Measurements from ENCODE around the gene KDM2A. TPM values are rescaled to one million over a fixed set of nuclear protein-coding genes. Genes with fewer than 3 reads are reported as not detected.

Gene KDM2A
- total and polyA plus RNA-seq, 2 experiments from 2014 or later = 25.0 to 54.1 TPM

- ATAC-seq (no peak), DNase-seq (ENCODE audit: low spot score) (no peak)
- Mint-ChIP-seq H3K36me3 (ENCODE audit: low read depth) (peaks cover 6% of the 10 kb centered on the region; the same call in 1 of the 3 replicates), H3K9me3 (no peaks in the 10 kb centered on the region), H3K4me3 (no peak overlapping the region), H3K27me3 (ENCODE audit: insufficient read depth, low read depth, poor library complexity) (no peaks in the 10 kb centered on the region), H3K27ac (no peak overlapping the region), H3K4me1 (peaks cover 6% of the 10 kb centered on the region)
- H4K20me1 ChIP-seq (replicated peaks; ENCODE audit: insufficient read depth) = peaks cover 33% of the 10 kb centered on the region; the same call in 1 of the 2 replicates
- no peak overlapping the region for H2AFZ ChIP-seq
- no peak overlapping the region for H3K4me2 ChIP-seq
- H3K27ac ChIP-seq (ENCODE audit: low read depth) = no peak overlapping the region
- no peaks in the 10 kb centered on the region for H3K27me3 ChIP-seq (ENCODE audit: insufficient read depth)
- H3K9me2 ChIP-seq (ENCODE audit: insufficient read depth) = no peaks in the 10 kb centered on the region
- no peaks in the 10 kb centered on the region for H3K4me1 ChIP-seq (ENCODE audit: insufficient read depth)
- H3K79me2 ChIP-seq (replicated peaks; ENCODE audit: insufficient read depth) = peaks cover 90% of the 10 kb centered on the region
- no peaks in the 10 kb centered on the region for H3F3A ChIP-seq (replicated peaks; ENCODE audit: low read depth)
- no peaks in the 10 kb centered on the region for H3K36me3 ChIP-seq (ENCODE audit: insufficient read depth)
- TF ChIP-seq EZH2 (IDR thresholded peaks at IDR 0.05; ENCODE audit: low read depth, unreplicated experiment) = no peak
- no peak for TF ChIP-seq ZNF331 (CRISPR knock-in tag; IDR thresholded peaks at IDR 0.05; ENCODE audit: low read depth)
- no peak for TF ChIP-seq CREB1 (CRISPR knock-in tag; IDR thresholded peaks at IDR 0.05; ENCODE audit: low read depth)
- no peak for TF ChIP-seq NANOG (IDR thresholded peaks at IDR 0.05; ENCODE audit: borderline replicate concordance)
- no peak for TF ChIP-seq JUNB (IDR thresholded peaks at IDR 0.05; ENCODE audit: unreplicated experiment)
- no peak for TF ChIP-seq ZNF114 (CRISPR knock-in tag; IDR thresholded peaks at IDR 0.05)
- H3K4me3 ChIP-seq = no peak overlapping the region
These were observed 41.0 kb downstream of the KDM2A start for GRCh38 chr11:67160045-67160444.

GRCh38 chr11:67160872-67161783, 42.1 kb downstream of the KDM2A start:
- DNase-seq (ENCODE audit: low spot score) = peak; percentile 36
- H3K4me3 Mint-ChIP-seq = no peak overlapping the region
- no peak overlapping the region for H3K27ac Mint-ChIP-seq
- Histone ChIP-seq H3K36me3 (ENCODE audit: insufficient read depth) (no peaks in the 10 kb centered on the region), H3K27ac (ENCODE audit: low read depth) (no peak overlapping the region), H3K4me2 (no peak overlapping the region), H3F3A (replicated peaks; ENCODE audit: low read depth) (no peaks in the 10 kb centered on the region), H4K20me1 (replicated peaks; ENCODE audit: insufficient read depth) (peaks cover 40% of the 10 kb centered on the region; the same call in 1 of the 2 replicates), H3K4me1 (ENCODE audit: insufficient read depth) (no peaks in the 10 kb centered on the region), H3K9me2 (ENCODE audit: insufficient read depth) (no peaks in the 10 kb centered on the region), H3K4me3 (no peak overlapping the region), H3K79me2 (replicated peaks; ENCODE audit: insufficient read depth) (peaks cover 91% of the 10 kb centered on the region), H2AFZ (no peak overlapping the region), H3K27me3 (ENCODE audit: insufficient read depth) (no peaks in the 10 kb centered on the region)
- peaks cover 6% of the 10 kb centered on the region; the same call in 1 of the 3 replicates for H3K36me3 Mint-ChIP-seq (ENCODE audit: low read depth)
- TF ChIP-seq ZNF114 (CRISPR knock-in tag; IDR thresholded peaks at IDR 0.05) (no peak), JUNB (IDR thresholded peaks at IDR 0.05; ENCODE audit: unreplicated experiment) (no peak), POLR2AphosphoS5 (IDR thresholded peaks at IDR 0.05; ENCODE audit: low read depth) (no peak)
- peak; percentile 54 for ATAC-seq
- peaks cover 6% of the 10 kb centered on the region for H3K4me1 Mint-ChIP-seq
- no peaks in the 10 kb centered on the region for H3K9me3 Mint-ChIP-seq
- no peaks in the 10 kb centered on the region for H3K27me3 Mint-ChIP-seq (ENCODE audit: insufficient read depth, low read depth, poor library complexity)

GRCh38 chr11:67163006-67163405, 43.9 kb downstream of the KDM2A start:
- H3K27ac Mint-ChIP-seq = no peak overlapping the region
- peaks cover 6% of the 10 kb centered on the region; the same call in 1 of the 3 replicates for H3K36me3 Mint-ChIP-seq (ENCODE audit: low read depth)
- H2AFZ ChIP-seq = no peak overlapping the region
- H3K4me3 Mint-ChIP-seq = no peak overlapping the region
- peaks cover 94% of the 10 kb centered on the region for H3K79me2 ChIP-seq (replicated peaks; ENCODE audit: insufficient read depth)
- H3K9me2 ChIP-seq (ENCODE audit: insufficient read depth) = no peaks in the 10 kb centered on the region
- no peaks in the 10 kb centered on the region for H3K27me3 Mint-ChIP-seq (ENCODE audit: insufficient read depth, low read depth, poor library complexity)
- no peak overlapping the region for H3K4me2 ChIP-seq
- ATAC-seq (no peak), DNase-seq (ENCODE audit: low spot score) (no peak)
- peaks cover 6% of the 10 kb centered on the region for H3K4me1 Mint-ChIP-seq
- H3K9me3 Mint-ChIP-seq = no peaks in the 10 kb centered on the region
- H4K20me1 ChIP-seq (replicated peaks; ENCODE audit: insufficient read depth) = peaks cover 45% of the 10 kb centered on the region; the same call in 1 of the 2 replicates
- H3K36me3 ChIP-seq (ENCODE audit: insufficient read depth) = no peaks in the 10 kb centered on the region
- H3K4me1 ChIP-seq (ENCODE audit: insufficient read depth) = no peaks in the 10 kb centered on the region
- no peak overlapping the region for H3K27ac ChIP-seq (ENCODE audit: low read depth)
- no peaks in the 10 kb centered on the region for H3K27me3 ChIP-seq (ENCODE audit: insufficient read depth)
- no peaks in the 10 kb centered on the region for H3F3A ChIP-seq (replicated peaks; ENCODE audit: low read depth)
- no peak overlapping the region for H3K4me3 ChIP-seq
- no peak for TF ChIP-seq ETS1 (IDR thresholded peaks at IDR 0.05)
- no peak for TF ChIP-seq NANOG (IDR thresholded peaks at IDR 0.05; ENCODE audit: borderline replicate concordance)
- no peak for TF ChIP-seq CTCF (conservative IDR thresholded peaks at IDR 0.05; ENCODE audit: low read depth in 2 of 2)
- TF ChIP-seq REST (IDR thresholded peaks at IDR 0.05; ENCODE audit: unreplicated experiment) = no peak
- TF ChIP-seq EZH2phosphoT487 (IDR thresholded peaks at IDR 0.05; ENCODE audit: unreplicated experiment) = no peak
- TF ChIP-seq ZNF331 (CRISPR knock-in tag; IDR thresholded peaks at IDR 0.05; ENCODE audit: low read depth) = no peak
- TF ChIP-seq JUNB (IDR thresholded peaks at IDR 0.05; ENCODE audit: unreplicated experiment) = no peak
- no peak for TF ChIP-seq ZNF114 (CRISPR knock-in tag; IDR thresholded peaks at IDR 0.05)
- no peak for TF ChIP-seq POLR2AphosphoS5 (IDR thresholded peaks at IDR 0.05; ENCODE audit: low read depth)
- TF ChIP-seq EZH2 (IDR thresholded peaks at IDR 0.05; ENCODE audit: low read depth, unreplicated experiment) = no peak

All from GM23338 (cell line).